NT2/D1 (cell line): ENCODE results near the gene OR10X1.

Experiments
- DNase-seq: peaks from one replicate; pipeline ENCODE4 v3.0.0-alpha.2; 2011; ENCODE audit warnings: low read depth, low spot score
- H3K27me3 ChIP-seq: 2 replicates; pipeline ENCODE4 v1.6.0; 2011; ENCODE audit warnings: mild to moderate bottlenecking; ENCODE audit not compliant: insufficient read length, insufficient read depth
- H3K36me3 ChIP-seq: 2 replicates; pipeline ENCODE4 v1.6.1; 2011; ENCODE audit warnings: mild to moderate bottlenecking, low read length, mixed read lengths; ENCODE audit not compliant: insufficient read depth, insufficient read length
- H3K4me1 ChIP-seq: 2 replicates; pipeline ENCODE4 v1.5.1; 2011; ENCODE audit not compliant: insufficient read depth, insufficient read length
- H3K4me3 ChIP-seq: 2 replicates; pipeline ENCODE4 v1.5.1; 2011; ENCODE audit warnings: low read depth; ENCODE audit not compliant: insufficient read length
- H3K9ac ChIP-seq: 2 replicates; pipeline ENCODE4 v1.6.0; 2011; ENCODE audit warnings: low read depth; ENCODE audit not compliant: insufficient read length
- H3K9me3 ChIP-seq: 2 replicates; pipeline ENCODE4 v1.5.1; 2011; ENCODE audit warnings: mild to moderate bottlenecking, low read length; ENCODE audit not compliant: insufficient read depth
- SUZ12 ChIP-seq: IDR thresholded peaks from 2 replicates; pipeline ENCODE4 v1.6.1; 2011; ENCODE audit not compliant: insufficient read length, insufficient read depth; ENCODE audit errors: extremely low read depth
- YY1 ChIP-seq: IDR thresholded peaks from 2 replicates; pipeline ENCODE4 v1.6.1; 2011; ENCODE audit not compliant: insufficient read length, insufficient read depth
- ZNF274 ChIP-seq: IDR thresholded peaks from 2 replicates; pipeline ENCODE4 v1.6.1; 2011; ENCODE audit warnings: mild to moderate bottlenecking, low read depth, low read length

OR10X1 gene

GRCh38 chr1:158579733-158580132 lies at the start of gene OR10X1:
TSS of gene OR10X1 (minus strand) at chr1:158579899. CDS start at chr1:158579899, 0 bp downstream.
- Histone ChIP-seq H3K27me3 (no peaks in the 10 kb centered on the region), H3K9me3 (no peaks in the 10 kb centered on the region), H3K4me1 (no peaks in the 10 kb centered on the region), H3K9ac (no peak within 1 kb of the TSS), H3K36me3 (no peaks in the 10 kb centered on the region), H3K4me3 (no peak within 1 kb of the TSS)
- DNase-seq, result no peak
- TF ChIP-seq SUZ12 (no peak), ZNF274 (no peak), YY1 (no peak)

- no peak for TF ChIP-seq YY1
- no peak for TF ChIP-seq ZNF274
- TF ChIP-seq SUZ12, result no peak
- Histone ChIP-seq H3K9ac (no peak overlapping the region), H3K27me3 (no peaks in the 10 kb centered on the region), H3K4me1 (no peaks in the 10 kb centered on the region), H3K9me3 (no peaks in the 10 kb centered on the region), H3K4me3 (no peak overlapping the region), H3K36me3 (no peaks in the 10 kb centered on the region)
- no peak for DNase-seq
Measured at GRCh38 chr1:158613764-158614163, 34.1 kb upstream of the OR10X1 start.

GRCh38 chr1:158611916-158612315 lies 32.2 kb upstream of the OR10X1 start:
- no peaks in the 10 kb centered on the region for H3K9me3 ChIP-seq
- no peaks in the 10 kb centered on the region for H3K36me3 ChIP-seq
- DNase-seq, result no peak
- TF ChIP-seq YY1 (no peak), SUZ12 (no peak)
- H3K4me1 ChIP-seq, result no peaks in the 10 kb centered on the region
- no peak overlapping the region for H3K4me3 ChIP-seq
- H3K9ac ChIP-seq, result no peak overlapping the region
- H3K27me3 ChIP-seq, result no peaks in the 10 kb centered on the region

GRCh38 chr1:158607296-158607695 lies 27.6 kb upstream of the OR10X1 start:
- H3K27me3 ChIP-seq, result no peaks in the 10 kb centered on the region
- DNase-seq, result peak; percentile 25
- TF ChIP-seq YY1 (no peak), ZNF274 (no peak), SUZ12 (no peak)
- H3K4me1 ChIP-seq, result no peaks in the 10 kb centered on the region
- no peak overlapping the region for H3K4me3 ChIP-seq
- no peak overlapping the region for H3K9ac ChIP-seq
- H3K36me3 ChIP-seq, result no peaks in the 10 kb centered on the region
- no peaks in the 10 kb centered on the region for H3K9me3 ChIP-seq

- Histone ChIP-seq H3K9ac (no peak within 1 kb of the TSS), H3K4me1 (no peaks in the 10 kb centered on the region), H3K4me3 (no peak within 1 kb of the TSS), H3K27me3 (no peaks in the 10 kb centered on the region), H3K36me3 (no peaks in the 10 kb centered on the region), H3K9me3 (no peaks in the 10 kb centered on the region)
- TF ChIP-seq SUZ12 (no peak), YY1 (no peak)
- DNase-seq, result no peak
Measured at GRCh38 chr1:158604968-158605367, 25.3 kb upstream of the OR10X1 start, which contains the start of gene OR10Z1. TSS of gene OR10Z1 (plus strand) at chr1:158605268. CDS start at chr1:158606439, 1,171 bp downstream.

- Histone ChIP-seq H3K9ac (no peak overlapping the region), H3K36me3 (no peaks in the 10 kb centered on the region), H3K4me3 (no peak overlapping the region), H3K4me1 (no peaks in the 10 kb centered on the region), H3K27me3 (no peaks in the 10 kb centered on the region), H3K9me3 (no peaks in the 10 kb centered on the region)
- no peak for DNase-seq
- TF ChIP-seq ZNF274, result no peak
- TF ChIP-seq YY1, result no peak
- TF ChIP-seq SUZ12, result no peak
Measured at GRCh38 chr1:158600735-158601134, 21.0 kb upstream of the OR10X1 start.

- TF ChIP-seq ZNF274 (no peak), SUZ12 (no peak), YY1 (no peak)
- Histone ChIP-seq H3K27me3 (no peaks in the 10 kb centered on the region), H3K36me3 (no peaks in the 10 kb centered on the region), H3K4me1 (no peaks in the 10 kb centered on the region), H3K9ac (no peak overlapping the region), H3K4me3 (no peak overlapping the region), H3K9me3 (peaks cover 30% of the 10 kb centered on the region)
- no peak for DNase-seq
Measured at GRCh38 chr1:158586942-158587341, 7.2 kb upstream of the OR10X1 start.
